Hepatocyte (in vitro differentiated cells): ENCODE measurements around the gene GOLGA1.

Source experiments
- CTCF ChIP-seq: fragments of 200-600 bp; sonication (generic); IDR thresholded peaks from 2 replicates; pipeline ENCODE4 v1.5.1; 2016; ENCODE audit warnings: antibody characterized with exemption, mild to moderate bottlenecking; ENCODE audit not compliant: poor library complexity
- EZH2 ChIP-seq: fragments of 200-600 bp; sonication (generic); IDR thresholded peaks from 2 replicates; pipeline ENCODE4 v1.6.1; 2016; ENCODE audit warnings: antibody characterized with exemption, mild to moderate bottlenecking, borderline replicate concordance
- EZH2phosphoT487 ChIP-seq: fragments of 200-600 bp; sonication (generic); IDR thresholded peaks from one replicate; pipeline ENCODE4 v1.6.1; 2018; ENCODE audit warnings: antibody characterized with exemption, mild to moderate bottlenecking, low read depth, moderate library complexity; ENCODE audit not compliant: unreplicated experiment, severe bottlenecking

GRCh38 chr9:124950050-124950718 lies 9.3 kb upstream of the GOLGA1 start:
- TF ChIP-seq CTCF (no peak), EZH2 (no peak), EZH2phosphoT487 (no peak)
